CD14-positive monocyte (primary cell): ENCODE data around the gene WDR7. TPM values are rescaled to one million over a fixed set of nuclear protein-coding genes. Genes with fewer than 3 reads are reported as not detected.

ENCODE experiments used
- DNase-seq, 3 donors: peaks; one replicate each; pipeline ENCODE4 v3.0.0-alpha.2; 2011 to 2022
- H2AFZ ChIP-seq: 2 replicates; pipeline ENCODE4 v1.6.0; 2012; ENCODE audit warnings: mild to moderate bottlenecking, low read depth, low read length, inconsistent platforms; ENCODE audit not compliant: insufficient read depth, poor library complexity, severe bottlenecking
- H3K27ac ChIP-seq, 2 donors: 1 replicate in 1 of 2; 2 replicates in 1 of 2; pipeline ENCODE4 v1.5.1; 2012 to 2013; ENCODE audit warnings: low read length in 2 of 2, control low read depth in 1 of 2, inconsistent platforms in 1 of 2, low read depth in 1 of 2, mild to moderate bottlenecking in 1 of 2
- H3K27me3 ChIP-seq, 2 donors: one replicate each; pipeline versions ENCODE4 v1.6.0 to v1.6.1; 2011 to 2013; ENCODE audit warnings: low read length in 2 of 2; ENCODE audit not compliant: control insufficient read depth in 2 of 2, insufficient read depth in 2 of 2
- H3K36me3 ChIP-seq, 2 donors: replicated peaks in 1 of 2; 1 replicate in 1 of 2; 2 replicates in 1 of 2; pipeline versions ENCODE4 v1.5.1 to v1.6.1; 2012 to 2013; ENCODE audit warnings: low read length in 2 of 2, control low read depth in 1 of 2, inconsistent platforms in 1 of 2, mild to moderate bottlenecking in 1 of 2; ENCODE audit not compliant: insufficient read depth in 2 of 2, control insufficient read depth in 1 of 2
- H3K4me1 ChIP-seq, 2 donors: 1 replicate in 1 of 2; 2 replicates in 1 of 2; pipeline versions ENCODE4 v1.5.1 to v1.6.1; 2012 to 2013; ENCODE audit warnings: low read length in 2 of 2, control low read depth in 1 of 2, inconsistent platforms in 1 of 2, mild to moderate bottlenecking in 1 of 2, moderate library complexity in 1 of 2; ENCODE audit not compliant: insufficient read depth in 2 of 2, control insufficient read depth in 1 of 2
- H3K4me2 ChIP-seq: replicated peaks from 2 replicates; pipeline ENCODE3; 2012; ENCODE audit warnings: low read length, moderate library complexity, mild to moderate bottlenecking; ENCODE audit not compliant: poor library complexity, severe bottlenecking; ENCODE audit errors: extremely low read depth
- H3K4me3 ChIP-seq, 3 experiments: fragments of 200-600 bp in 1 of 3; sonication (generic) in 1 of 3; replicated peaks in 1 of 3; 1 replicate in 2 of 3; 2 replicates in 1 of 3; pipeline ENCODE4 v1.5.1; 2011 to 2013; ENCODE audit warnings: low read length in 3 of 3, mild to moderate bottlenecking in 3 of 3, control low read depth in 2 of 3, low read depth in 2 of 3, inconsistent platforms in 1 of 3, moderate library complexity in 1 of 3
- H3K79me2 ChIP-seq: 2 replicates; pipeline ENCODE4 v1.6.0; 2012; ENCODE audit warnings: mild to moderate bottlenecking, control low read depth, inconsistent platforms, low read length, moderate library complexity; ENCODE audit not compliant: insufficient read depth
- H3K9ac ChIP-seq: 2 replicates; pipeline ENCODE4 v1.6.0; 2017; ENCODE audit warnings: low read length, mild to moderate bottlenecking; ENCODE audit not compliant: insufficient read depth, poor library complexity, severe bottlenecking
- H3K9me3 ChIP-seq, 2 donors: replicated peaks in 1 of 2; 1 replicate in 1 of 2; 2 replicates in 1 of 2; pipeline versions ENCODE4 v1.5.1 to v1.6.1; 2012 to 2013; ENCODE audit warnings: low read length in 2 of 2, control low read depth in 1 of 2; ENCODE audit not compliant: control insufficient read depth in 1 of 2, insufficient read depth in 1 of 2
- H4K20me1 ChIP-seq: 2 replicates; pipeline ENCODE4 v1.6.0; 2012; ENCODE audit warnings: mild to moderate bottlenecking, low read length, control low read depth, moderate library complexity; ENCODE audit not compliant: insufficient read depth
- H3K27ac Mint-ChIP-seq, 7 donors: one replicate each; pipeline ENCODE4 v1.8.0; 2020; ENCODE audit warnings: mild to moderate bottlenecking in 7 of 7, mixed read lengths in 7 of 7, moderate library complexity in 6 of 7, inconsistent platforms in 2 of 7
- H3K27me3 Mint-ChIP-seq, 3 donors: one replicate each; pipeline ENCODE4 v1.8.0; 2021 to 2022; ENCODE audit warnings: low read depth in 3 of 3, mild to moderate bottlenecking in 3 of 3, mixed read lengths in 3 of 3, moderate library complexity in 3 of 3, inconsistent platforms in 1 of 3
- H3K36me3 Mint-ChIP-seq, 2 donors: one replicate each; pipeline ENCODE4 v1.8.0; 2020; ENCODE audit warnings: mixed read lengths in 2 of 2, inconsistent platforms in 1 of 2, mild to moderate bottlenecking in 1 of 2
- H3K4me1 Mint-ChIP-seq: one replicate; pipeline ENCODE4 v1.8.0; 2020; ENCODE audit warnings: mild to moderate bottlenecking, mixed read lengths
- H3K4me3 Mint-ChIP-seq, 2 donors: one replicate each; pipeline ENCODE4 v1.8.0; 2020; ENCODE audit warnings: mild to moderate bottlenecking in 2 of 2, mixed read lengths in 2 of 2, moderate library complexity in 1 of 2
- H3K9me3 Mint-ChIP-seq, 7 donors: one replicate each; pipeline ENCODE4 v1.8.0; 2020 to 2022; ENCODE audit warnings: mixed read lengths in 7 of 7, mild to moderate bottlenecking in 6 of 7, moderate library complexity in 6 of 7, inconsistent platforms in 2 of 7
- WGBS: methylation state at CpG from one replicate; pipeline ENCODE4 v1.1.5; 2013; ENCODE audit warnings: missing lambda C conversion rate; ENCODE audit not compliant: insufficient coverage; 5-methylcytosine and 5-hydroxymethylcytosine counted together
- intact Hi-C, 2 donors: fragments of 100-400 bp; cut with micrococcal nuclease; formaldehyde crosslinking; loops; one replicate each; pipeline versions ENCODE4 v1.15.0 to v1.15.1; 2023
- polyA plus RNA-seq, 3 donors: library from polyadenylated mRNA; depleted of rRNA in 1 of 3; unstranded in 2 of 3; stranded (reverse) in 1 of 3; fragments of 300-500 nt in 2 of 3; fragments of >200 nt in 1 of 3; fragmentation: Illumina TruSeq in 2 of 3; gene quantifications; 1 replicate in 2 of 3; 2 replicates in 1 of 3; pipeline ENCODE4 v1.2.3, GENCODE V29; 2012 to 2021
- TF ChIP-seq, protein P1 (sequence below): fragments of 200-600 bp; IDR thresholded peaks from one replicate; pipeline ENCODE4 v1.8.0; 2022; ENCODE audit warnings: antibody characterized with exemption, mild to moderate bottlenecking

WDR7 gene
- polyA plus RNA-seq, 3 donors = 9.1 to 23.6 (median 9.5) TPM

GRCh38 chr18:56658261-56658660 is 7.1 kb downstream of the WDR7 start:
- Histone ChIP-seq H2AFZ (no peak overlapping the region), H3K4me2 (no peak overlapping the region), H3K9me3 (no peaks in the 10 kb centered on the region), H4K20me1 (peaks cover 36% of the 10 kb centered on the region), H3K27ac (no peak overlapping the region), H3K36me3 (no peaks in the 10 kb centered on the region), H3K4me1 (peaks cover 29 to 30% of the 10 kb centered on the region in 2 donors), H3K79me2 (peaks cover 98% of the 10 kb centered on the region), H3K4me3 (no peak overlapping the region), H3K9ac (no peak overlapping the region), H3K27me3 (no peaks in the 10 kb centered on the region)
- H3K4me1 Mint-ChIP-seq = peaks cover 46% of the 10 kb centered on the region
- peaks cover 0 to 3% (median 2%) of the 10 kb centered on the region in 7 donors for H3K9me3 Mint-ChIP-seq
- H3K27me3 Mint-ChIP-seq = no peaks in the 10 kb centered on the region
- peaks cover 13 to 16% of the 10 kb centered on the region in 2 donors for H3K36me3 Mint-ChIP-seq
- TF ChIP-seq, protein P1, sequence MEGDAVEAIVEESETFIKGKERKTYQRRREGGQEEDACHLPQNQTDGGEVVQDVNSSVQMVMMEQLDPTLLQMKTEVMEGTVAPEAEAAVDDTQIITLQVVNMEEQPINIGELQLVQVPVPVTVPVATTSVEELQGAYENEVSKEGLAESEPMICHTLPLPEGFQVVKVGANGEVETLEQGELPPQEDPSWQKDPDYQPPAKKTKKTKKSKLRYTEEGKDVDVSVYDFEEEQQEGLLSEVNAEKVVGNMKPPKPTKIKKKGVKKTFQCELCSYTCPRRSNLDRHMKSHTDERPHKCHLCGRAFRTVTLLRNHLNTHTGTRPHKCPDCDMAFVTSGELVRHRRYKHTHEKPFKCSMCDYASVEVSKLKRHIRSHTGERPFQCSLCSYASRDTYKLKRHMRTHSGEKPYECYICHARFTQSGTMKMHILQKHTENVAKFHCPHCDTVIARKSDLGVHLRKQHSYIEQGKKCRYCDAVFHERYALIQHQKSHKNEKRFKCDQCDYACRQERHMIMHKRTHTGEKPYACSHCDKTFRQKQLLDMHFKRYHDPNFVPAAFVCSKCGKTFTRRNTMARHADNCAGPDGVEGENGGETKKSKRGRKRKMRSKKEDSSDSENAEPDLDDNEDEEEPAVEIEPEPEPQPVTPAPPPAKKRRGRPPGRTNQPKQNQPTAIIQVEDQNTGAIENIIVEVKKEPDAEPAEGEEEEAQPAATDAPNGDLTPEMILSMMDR = no peak
- no peak for DNase-seq
- H3K4me3 Mint-ChIP-seq = no peak overlapping the region
- WGBS = 93% methylated on average over 2 of the region's 2 CpGs
- intact Hi-C loops = loop anchor here (10.0 kb wide), 2 partner anchors 1063 to 1333 kb away; no protein-coding TSS in a partner anchor
- no peak overlapping the region for H3K27ac Mint-ChIP-seq

DNA sequence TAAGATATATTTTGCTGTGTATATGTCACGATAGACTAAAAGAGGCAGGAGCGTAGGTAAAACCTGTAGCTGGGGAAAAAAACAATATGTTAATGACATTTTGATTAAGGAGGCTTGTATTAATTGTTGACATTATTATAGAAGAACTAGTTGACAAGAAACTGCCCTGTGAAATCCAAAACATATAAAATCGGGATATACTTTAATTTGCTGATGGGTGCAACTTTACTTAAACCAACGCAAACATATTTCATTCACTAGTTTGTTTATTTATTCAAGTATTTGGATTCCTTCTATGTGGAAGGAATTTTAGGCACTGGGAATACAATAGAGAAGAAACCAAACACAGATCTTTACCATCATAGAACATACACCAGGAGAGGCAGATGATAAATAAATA is 8.0 kb downstream of the WDR7 start:
- no peak for DNase-seq
- peaks cover 13 to 16% of the 10 kb centered on the region in 2 donors for H3K36me3 Mint-ChIP-seq
- H3K9me3 ChIP-seq = no peaks in the 10 kb centered on the region
- peaks cover 20 to 22% of the 10 kb centered on the region in 2 donors for H3K4me1 ChIP-seq
- no peaks in the 10 kb centered on the region for H3K36me3 ChIP-seq
- WGBS = 94% methylated on average over 2 of the region's 4 CpGs
- H3K4me3 ChIP-seq = no peak overlapping the region
- no peak overlapping the region for H3K27ac Mint-ChIP-seq
- H3K79me2 ChIP-seq = peaks cover 96% of the 10 kb centered on the region
- no peak overlapping the region for H3K9ac ChIP-seq
- TF ChIP-seq, protein P1 = no peak
- no peak overlapping the region for H3K27ac ChIP-seq
- no peaks in the 10 kb centered on the region for H3K27me3 ChIP-seq
- intact Hi-C loops = loop anchor here (10.0 kb wide), 2 partner anchors 1064 to 1334 kb away; no protein-coding TSS in a partner anchor
- no peak overlapping the region for H3K4me2 ChIP-seq
- H3K4me1 Mint-ChIP-seq = peaks cover 39% of the 10 kb centered on the region
- peaks cover 37% of the 10 kb centered on the region for H4K20me1 ChIP-seq
- H3K4me3 Mint-ChIP-seq = no peak overlapping the region
- peaks cover 0 to 2% (median 2%) of the 10 kb centered on the region in 7 donors for H3K9me3 Mint-ChIP-seq
- no peaks in the 10 kb centered on the region for H3K27me3 Mint-ChIP-seq
- no peak overlapping the region for H2AFZ ChIP-seq
